Measurements from ENCODE around the gene FZR1. TPM values are rescaled to one million over a fixed set of nuclear protein-coding genes. Genes with fewer than 3 reads are reported as not detected.

Gene FZR1
- polyA plus RNA-seq (2011; rRNA removed) (13.9 and 14.4 TPM in 2 replicates), polyA plus RNA-seq (2017; fragmentation: RNase III; extraction: RNeasy Plus Mini Kit Qiagen cat#74134 plus additional on column Dnase treatment) (15.5 to 19.1 TPM (median 18.1 TPM) in 3 replicates), polyA minus RNA-seq (2011; rRNA and poly(A)+ RNA removed) (13.8 and 22.6 TPM in 2 replicates)
- polyA plus RNA-seq (2012; cell fraction: cytosol; rRNA removed) = 30.1 and 34.7 TPM in 2 replicates
- polyA plus RNA-seq (2012; cell fraction: nucleus; rRNA removed) = 67.4 and 92.3 TPM in 2 replicates

DNA sequence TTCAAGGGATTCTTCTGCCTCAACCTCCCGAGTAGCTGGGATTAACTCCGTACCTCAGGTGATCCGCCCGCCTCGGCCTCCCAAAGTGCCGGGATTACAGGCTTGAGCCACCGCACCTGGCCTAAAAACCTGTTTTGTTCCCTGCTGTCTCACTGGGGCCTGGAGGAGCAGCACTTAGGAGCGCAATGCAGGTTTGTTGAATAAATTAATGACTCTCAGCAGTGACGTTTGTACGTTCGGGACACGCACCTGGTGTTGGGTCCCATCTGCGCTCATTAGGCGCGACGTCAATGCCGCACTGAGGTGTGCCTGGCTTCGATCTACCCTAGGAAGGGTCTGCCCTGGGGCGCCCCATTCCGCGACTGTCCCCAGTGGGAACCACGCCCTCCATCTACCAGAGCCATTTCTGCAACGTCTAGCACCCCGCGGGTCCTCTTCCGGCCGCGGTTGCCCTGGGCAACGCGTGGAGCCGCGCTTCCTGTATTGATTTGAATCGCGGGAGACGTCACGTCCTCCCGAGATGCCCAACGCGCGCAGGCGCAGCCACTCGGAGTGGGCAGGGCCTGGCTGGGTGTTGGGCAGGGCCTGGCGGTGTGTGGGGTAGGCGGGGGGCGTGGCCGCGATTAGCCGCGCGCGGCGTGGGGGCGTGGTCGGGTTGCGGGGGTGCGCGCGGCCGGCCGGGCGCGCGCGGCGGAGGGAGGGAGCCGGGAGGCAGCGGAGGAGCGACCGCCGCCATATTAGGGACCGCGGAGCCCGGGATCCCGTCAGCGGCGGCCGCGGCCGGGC, at the start of gene FZR1:
FZR1 (plus strand) TSS at position 714 of the 786 bp plus-strand sequence. CDS start 16,679 bp downstream, outside the sequence.
- CTCF ChIA-PET = interaction anchor here (1.0 kb wide), 1 partner anchor 70 kb away, joined by 3 read pairs; no protein-coding TSS in a partner anchor
- POLR2A ChIA-PET = no interaction called here
- peak within 1 kb of the TSS; percentile 96 for H3K4me2 ChIP-seq
- no peak for FAIRE-seq
- DNase-seq (ENCODE audit: low read depth in 1 of 2, low spot score in 1 of 2) = peak; percentile 89 to 98
- H3K4me3 ChIP-seq = peak within 1 kb of the TSS; percentile 94
- H3K9me3 ChIP-seq = no peaks in the 10 kb centered on the region
- H3K27ac ChIP-seq = peak within 1 kb of the TSS; percentile 93 to 99
- peak; percentile 89 for ATAC-seq
- peaks cover 28% of the 10 kb centered on the region for H3K4me1 ChIP-seq
- WGBS (ENCODE audit: missing lambda C conversion rate) = 7% methylated on average over 7 of the region's 79 CpGs
- peak; percentile 23; the same call in 1 of the 2 replicates for TF ChIP-seq POLR2A (IDR thresholded peaks at IDR 0.05; ENCODE audit: low read length)
- no peak for TF ChIP-seq KDM1A (IDR thresholded peaks at IDR 0.05; ENCODE audit: low read depth)
- peak; percentile 60; the same call in 1 of the 2 replicates for TF ChIP-seq PHF8 (IDR thresholded peaks at IDR 0.05; ENCODE audit: borderline replicate concordance, low read depth)
- TF ChIP-seq RFX5 (IDR thresholded peaks at IDR 0.05) = peak; percentile 44; the same call in 1 of the 2 replicates
- peak; percentile 76 for TF ChIP-seq MAX (IDR thresholded peaks at IDR 0.05)
- TF ChIP-seq ZFP36 (IDR thresholded peaks at IDR 0.05; ENCODE audit: borderline replicate concordance, partially characterized antibody) = no peak
- peak; percentile 43; the same call in 1 of the 2 replicates for TF ChIP-seq HOXB5 (CRISPR knock-in tag; IDR thresholded peaks at IDR 0.05)
- peak in 1 of 2 experiments; percentile 59; a peak in 2 of 5 replicates for TF ChIP-seq JUN (IDR thresholded peaks at IDR 0.05)
- TF ChIP-seq, protein P1, sequence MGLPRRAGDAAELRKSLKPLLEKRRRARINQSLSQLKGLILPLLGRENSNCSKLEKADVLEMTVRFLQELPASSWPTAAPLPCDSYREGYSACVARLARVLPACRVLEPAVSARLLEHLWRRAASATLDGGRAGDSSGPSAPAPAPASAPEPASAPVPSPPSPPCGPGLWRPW (IDR thresholded peaks at IDR 0.05) = no peak

- ChIA-PET CTCF (interaction anchor here (0.8 to 1.4 kb wide), 2 partner anchors 15 to 17 kb away, joined by 3 to 4 read pairs; no protein-coding TSS in a partner anchor), POLR2A (no interaction called here)
- ATAC-seq = peak; percentile 4 to 10; a peak in 5 of 6 replicates
- H3K4me3 ChIP-seq = no peak overlapping the region
- no peak for FAIRE-seq
- no peaks in the 10 kb centered on the region for H3K9me3 ChIP-seq
- 40% methylated on average over 1 of the region's 18 CpGs for WGBS (ENCODE audit: missing lambda C conversion rate)
- H3K27ac ChIP-seq = peak overlapping the region; percentile 91 to 95
- DNase-seq (ENCODE audit: low read depth in 1 of 2, low spot score in 1 of 2) = no peak
- peaks cover 58% of the 10 kb centered on the region for H3K4me1 ChIP-seq
- peak overlapping the region; percentile 82 for H3K4me2 ChIP-seq
- TF ChIP-seq, protein P1 (IDR thresholded peaks at IDR 0.05) = no peak
- TF ChIP-seq CBX2 (IDR thresholded peaks at IDR 0.05; ENCODE audit: borderline replicate concordance, low read depth) = no peak
- TF ChIP-seq ZFP36 (IDR thresholded peaks at IDR 0.05; ENCODE audit: borderline replicate concordance, partially characterized antibody) = peak; percentile 23
- no peak for TF ChIP-seq FOXS1 (CRISPR knock-in tag; IDR thresholded peaks at IDR 0.05)
These were observed 49.1 kb upstream of the FZR1 start for GRCh38 chr19:3456925-3457527.

DNA sequence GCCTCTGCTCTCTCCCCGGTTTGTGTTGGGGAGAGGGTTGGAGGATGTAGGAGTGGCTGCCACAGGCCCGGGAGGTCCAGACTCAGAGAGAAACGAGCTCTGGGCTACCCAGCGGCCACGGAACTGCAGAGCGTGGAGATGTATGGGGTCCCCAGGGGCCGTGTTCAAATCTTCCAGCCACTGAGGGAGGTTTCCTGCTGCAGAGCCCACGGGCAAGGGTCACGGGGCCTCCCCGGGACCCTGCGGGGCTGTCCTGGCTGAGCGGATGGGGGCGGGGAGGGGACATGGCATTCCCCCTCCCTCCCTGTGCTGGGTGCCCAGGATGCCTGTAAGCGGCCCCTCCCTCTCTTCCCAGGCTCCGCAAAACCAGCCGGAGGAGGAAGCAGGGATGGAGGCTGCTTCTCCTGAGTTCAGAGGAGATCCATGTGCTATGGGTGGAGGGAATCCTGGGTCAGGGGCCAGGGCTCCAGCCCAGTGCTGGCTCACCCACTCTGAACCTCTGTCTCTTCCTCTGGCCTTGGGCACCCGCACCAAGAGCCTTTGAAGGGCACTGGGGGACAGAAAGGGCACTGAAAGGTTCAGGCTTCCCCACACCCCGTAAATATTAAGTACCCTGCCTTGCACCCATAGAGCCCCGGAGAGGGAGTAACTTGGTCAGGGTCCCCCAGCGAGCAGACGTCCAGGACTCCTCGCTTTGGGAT, 48.4 kb upstream of the FZR1 start:
- Histone ChIP-seq H3K9me3 (no peaks in the 10 kb centered on the region), H3K4me2 (peak overlapping the region; percentile 82), H3K4me1 (peaks cover 51% of the 10 kb centered on the region), H3K4me3 (no peak overlapping the region), H3K27ac (peak overlapping the region; percentile 91 to 95)
- POLR2A ChIA-PET = no interaction called here
- peak; percentile 54 to 67 for ATAC-seq
- TF ChIP-seq HDAC2 (IDR thresholded peaks at IDR 0.05) = no peak
- TF ChIP-seq TFCP2L1 (CRISPR knock-in tag; IDR thresholded peaks at IDR 0.05) = 0 out of 2 replicates have a peak, but pooled peaks have one; percentile 45
- CTCF ChIA-PET = interaction anchor here (0.8 to 1.4 kb wide), 2 partner anchors 14 to 16 kb away, joined by 3 to 4 read pairs; no protein-coding TSS in a partner anchor
- FAIRE-seq = no peak
- DNase-seq (ENCODE audit: low read depth in 1 of 2, low spot score in 1 of 2) = peak in 1 of 2 experiments; percentile 83
- 22% methylated on average over 17 of the region's 22 CpGs for WGBS (ENCODE audit: missing lambda C conversion rate)

Data from A549 (cell line).